Ishikawa (cell line): ENCODE data around the gene MAPK6.

Experiments used
- EP300 ChIP-seq: IDR thresholded peaks from 2 replicates; pipeline ENCODE4 v1.6.1; 2012; ENCODE audit warnings: borderline replicate concordance
- FOXM1 ChIP-seq: IDR thresholded peaks from 2 replicates; pipeline ENCODE4 v1.6.1; 2012; ENCODE audit warnings: low read depth, borderline replicate concordance
- RAD21 ChIP-seq: IDR thresholded peaks from 2 replicates; pipeline ENCODE4 v1.6.1; 2012; ENCODE audit warnings: low read depth
- TEAD4 ChIP-seq: IDR thresholded peaks from 2 replicates; pipeline ENCODE4 v1.6.1; 2012
- YY1 ChIP-seq: IDR thresholded peaks from 2 replicates; pipeline ENCODE4 v1.6.1; 2012; ENCODE audit warnings: low read depth
- TF ChIP-seq, protein P1 (sequence below): IDR thresholded peaks from 2 replicates; pipeline ENCODE4 v1.6.1; 2012; ENCODE audit warnings: low read depth, mild to moderate bottlenecking

DNA sequence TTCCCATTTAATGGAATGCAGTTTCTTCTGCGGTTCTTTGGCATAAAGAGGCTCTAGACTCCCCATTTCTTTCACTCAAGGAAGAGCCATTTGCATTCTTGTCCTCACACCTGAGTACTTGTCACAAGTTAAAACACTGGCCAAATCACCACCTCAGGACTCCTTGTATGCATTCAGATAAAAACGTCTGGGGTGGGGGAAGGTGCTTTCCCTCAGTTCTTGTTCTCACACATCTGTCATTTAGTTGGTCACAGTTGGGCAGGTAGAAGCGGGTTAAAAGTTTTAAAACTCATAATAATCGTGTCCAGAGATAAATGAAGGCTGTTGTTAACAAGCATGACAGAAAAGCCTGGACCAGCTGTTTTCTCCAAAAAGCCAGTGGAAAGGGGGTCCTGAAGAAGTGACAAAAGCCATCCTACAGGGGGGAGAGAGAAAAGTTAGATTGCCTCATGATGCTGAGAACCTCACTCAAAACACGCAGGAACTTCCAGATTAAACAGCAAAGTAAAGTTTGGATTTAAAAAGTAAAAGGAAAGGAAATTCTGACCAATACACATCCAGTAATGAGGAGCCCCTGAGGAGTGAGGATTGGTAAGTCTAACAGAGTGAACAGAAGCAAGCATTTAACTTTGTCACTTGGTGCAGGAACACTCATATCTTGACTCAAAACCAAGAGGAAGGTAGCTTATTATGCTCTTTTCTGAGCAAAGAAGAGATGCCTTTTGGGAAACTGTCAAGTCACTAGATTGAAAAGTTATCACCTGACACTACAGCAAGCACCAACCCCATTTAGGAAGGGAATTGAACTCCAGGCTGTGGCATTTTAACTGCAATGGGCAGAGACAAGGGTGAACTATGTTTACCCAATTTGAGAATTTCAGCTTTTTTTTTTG lies 90.8 kb downstream of the MAPK6 start:
- TF ChIP-seq, protein P1, sequence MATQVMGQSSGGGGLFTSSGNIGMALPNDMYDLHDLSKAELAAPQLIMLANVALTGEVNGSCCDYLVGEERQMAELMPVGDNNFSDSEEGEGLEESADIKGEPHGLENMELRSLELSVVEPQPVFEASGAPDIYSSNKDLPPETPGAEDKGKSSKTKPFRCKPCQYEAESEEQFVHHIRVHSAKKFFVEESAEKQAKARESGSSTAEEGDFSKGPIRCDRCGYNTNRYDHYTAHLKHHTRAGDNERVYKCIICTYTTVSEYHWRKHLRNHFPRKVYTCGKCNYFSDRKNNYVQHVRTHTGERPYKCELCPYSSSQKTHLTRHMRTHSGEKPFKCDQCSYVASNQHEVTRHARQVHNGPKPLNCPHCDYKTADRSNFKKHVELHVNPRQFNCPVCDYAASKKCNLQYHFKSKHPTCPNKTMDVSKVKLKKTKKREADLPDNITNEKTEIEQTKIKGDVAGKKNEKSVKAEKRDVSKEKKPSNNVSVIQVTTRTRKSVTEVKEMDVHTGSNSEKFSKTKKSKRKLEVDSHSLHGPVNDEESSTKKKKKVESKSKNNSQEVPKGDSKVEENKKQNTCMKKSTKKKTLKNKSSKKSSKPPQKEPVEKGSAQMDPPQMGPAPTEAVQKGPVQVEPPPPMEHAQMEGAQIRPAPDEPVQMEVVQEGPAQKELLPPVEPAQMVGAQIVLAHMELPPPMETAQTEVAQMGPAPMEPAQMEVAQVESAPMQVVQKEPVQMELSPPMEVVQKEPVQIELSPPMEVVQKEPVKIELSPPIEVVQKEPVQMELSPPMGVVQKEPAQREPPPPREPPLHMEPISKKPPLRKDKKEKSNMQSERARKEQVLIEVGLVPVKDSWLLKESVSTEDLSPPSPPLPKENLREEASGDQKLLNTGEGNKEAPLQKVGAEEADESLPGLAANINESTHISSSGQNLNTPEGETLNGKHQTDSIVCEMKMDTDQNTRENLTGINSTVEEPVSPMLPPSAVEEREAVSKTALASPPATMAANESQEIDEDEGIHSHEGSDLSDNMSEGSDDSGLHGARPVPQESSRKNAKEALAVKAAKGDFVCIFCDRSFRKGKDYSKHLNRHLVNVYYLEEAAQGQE, result no peak
- TF ChIP-seq TEAD4, result no peak
- TF ChIP-seq EP300, result no peak
- TF ChIP-seq RAD21, result no peak
- no peak for TF ChIP-seq FOXM1
- no peak for TF ChIP-seq YY1
